Gastrocnemius medialis (tissue), 4 donors: ENCODE measurements around the gene DIPK1C. TPM values are rescaled to one million over a fixed set of nuclear protein-coding genes. Genes with fewer than 3 reads are reported as not detected.

Experiments
- ATAC-seq, 2 donors: fragments of 150-250 bp; one replicate each; pipeline ENCODE4 v1.9.1; 2016
- DNase-seq, 2 donors: peaks; one replicate each; pipeline ENCODE4 v3.0.0-alpha.2; 2019
- H3K27ac ChIP-seq, 4 donors: fragments of 200-600 bp; sonication (generic); 1 replicate in 1 of 4; 2 replicates in 3 of 4; pipeline ENCODE4 v1.5.1; 2016 to 2018; ENCODE audit warnings: mild to moderate bottlenecking in 2 of 4, moderate library complexity in 1 of 4
- H3K27me3 ChIP-seq, 3 donors: fragments of 200-600 bp; sonication (generic) in 2 of 3; 1 replicate in 1 of 3; 2 replicates in 2 of 3; pipeline versions ENCODE4 v1.5.1 to v1.6.0; 2016 to 2019; ENCODE audit warnings: mild to moderate bottlenecking in 1 of 3, moderate library complexity in 1 of 3
- H3K36me3 ChIP-seq, 2 donors: fragments of 200-600 bp; sonication (generic) in 1 of 2; one replicate each; pipeline ENCODE4 v1.5.1; 2017 to 2018
- H3K4me1 ChIP-seq, 2 donors: fragments of 200-600 bp; sonication (generic) in 1 of 2; one replicate each; pipeline ENCODE4 v1.5.1; 2016 to 2017; ENCODE audit warnings: mild to moderate bottlenecking in 2 of 2
- H3K4me3 ChIP-seq, 4 donors: fragments of 200-600 bp; sonication (generic) in 3 of 4; 1 replicate in 1 of 4; 2 replicates in 3 of 4; pipeline ENCODE4 v1.5.1; 2016 to 2019; ENCODE audit warnings: mild to moderate bottlenecking in 2 of 4
- H3K9me3 ChIP-seq, 3 donors: fragments of 200-600 bp; sonication (generic) in 2 of 3; 1 replicate in 1 of 3; 2 replicates in 2 of 3; pipeline ENCODE4 v1.5.1; 2016 to 2019
- CTCF ChIP-seq, 5 experiments: fragments of 450-650 bp in 3 of 5; fragments of 200-600 bp in 2 of 5; sonication (generic) in 2 of 5; IDR thresholded peaks in 4 of 5; conservative IDR thresholded peaks in 1 of 5; 1 replicate in 4 of 5; 2 replicates in 1 of 5; pipeline ENCODE4 v1.5.1; 2016 to 2019; ENCODE audit warnings: antibody characterized with exemption in 5 of 5, mild to moderate bottlenecking in 3 of 5, moderate library complexity in 3 of 5
- POLR2A ChIP-seq, 2 donors: fragments of 450-650 bp; IDR thresholded peaks; one replicate each; pipeline ENCODE4 v1.6.1; 2017; ENCODE audit warnings: antibody characterized with exemption in 2 of 2, mild to moderate bottlenecking in 2 of 2, moderate library complexity in 2 of 2
- in situ Hi-C, 4 donors: fragments of 200-750 bp; cut with MboI; loops; one replicate each; pipeline versions ENCODE4 v1.15.0 to v1.8.0; 2017; ENCODE audit warnings: low sequenced_read_pairs in 4 of 4
- intact Hi-C: fragments of 100-400 bp; cut with DNase I; formaldehyde crosslinking; loops from one replicate; pipeline ENCODE4 v1.15.1; 2023; ENCODE audit warnings: low total_unique reads
- total RNA-seq, 4 donors: library from RNA; depleted of rRNA; stranded (reverse); fragments of >200 nt; gene quantifications; one replicate each; pipeline versions ENCODE4 v1.1.0 to v1.2.3, GENCODE V29; 2016

The DIPK1C gene
- total RNA-seq, 4 donors from 2014 or later, result 0.07 to 2.0 TPM; not detected in 2

GRCh38 chr18:74447404-74448152, 9.5 kb downstream of the DIPK1C start:
- Histone ChIP-seq H3K4me3 (no peak overlapping the region), H3K4me1 (no peaks in the 10 kb centered on the region), H3K27ac (no peak overlapping the region), H3K9me3 (no peaks in the 10 kb centered on the region), H3K27me3 (no peaks in the 10 kb centered on the region), H3K36me3 (no peaks in the 10 kb centered on the region)
- intact Hi-C loops (no loop called here), in situ Hi-C loops (no loop called here)
- ATAC-seq (no peak), DNase-seq (no peak)
- TF ChIP-seq POLR2A (IDR thresholded peaks at IDR 0.05) (no peak), CTCF (IDR thresholded peaks at IDR 0.05 in 4 of 5, conservative IDR thresholded peaks at IDR 0.05 in 1 of 5) (no peak)

GRCh38 chr18:74446631-74447403, 10.3 kb downstream of the DIPK1C start:
- in situ Hi-C loops, result no loop called here
- no peak for ATAC-seq
- H3K27ac ChIP-seq, result no peak overlapping the region
- no peaks in the 10 kb centered on the region for H3K4me1 ChIP-seq
- no peaks in the 10 kb centered on the region for H3K9me3 ChIP-seq
- intact Hi-C loops, result no loop called here
- no peak for DNase-seq
- no peaks in the 10 kb centered on the region for H3K27me3 ChIP-seq
- no peak overlapping the region for H3K4me3 ChIP-seq
- no peaks in the 10 kb centered on the region for H3K36me3 ChIP-seq
- TF ChIP-seq POLR2A (IDR thresholded peaks at IDR 0.05) (no peak), CTCF (IDR thresholded peaks at IDR 0.05 in 4 of 5, conservative IDR thresholded peaks at IDR 0.05 in 1 of 5) (no peak)

- TF ChIP-seq POLR2A (IDR thresholded peaks at IDR 0.05), result no peak
- TF ChIP-seq CTCF (IDR thresholded peaks at IDR 0.05 in 4 of 5, conservative IDR thresholded peaks at IDR 0.05 in 1 of 5), result no peak
- no peaks in the 10 kb centered on the region for H3K9me3 ChIP-seq
- no peak overlapping the region for H3K4me3 ChIP-seq
- no peaks in the 10 kb centered on the region for H3K4me1 ChIP-seq
- ATAC-seq, result no peak
- DNase-seq, result no peak
- no peaks in the 10 kb centered on the region for H3K36me3 ChIP-seq
- H3K27me3 ChIP-seq, result no peaks in the 10 kb centered on the region
- intact Hi-C loops (no loop called here), in situ Hi-C loops (no loop called here)
- H3K27ac ChIP-seq, result no peak overlapping the region
Observed at GRCh38 chr18:74446178-74446577, 10.9 kb downstream of the DIPK1C start.

- no peak for TF ChIP-seq POLR2A (IDR thresholded peaks at IDR 0.05)
- no peak for TF ChIP-seq CTCF (IDR thresholded peaks at IDR 0.05 in 4 of 5, conservative IDR thresholded peaks at IDR 0.05 in 1 of 5)
- Histone ChIP-seq H3K9me3 (no peaks in the 10 kb centered on the region), H3K4me1 (no peaks in the 10 kb centered on the region), H3K27ac (no peak overlapping the region), H3K36me3 (no peaks in the 10 kb centered on the region), H3K27me3 (no peaks in the 10 kb centered on the region), H3K4me3 (no peak overlapping the region)
- DNase-seq, result no peak
- ATAC-seq, result no peak
- in situ Hi-C loops (no loop called here), intact Hi-C loops (no loop called here)
Observed at GRCh38 chr18:74445585-74445984, 11.5 kb downstream of the DIPK1C start.
